Ascending aorta (tissue), 2 donors: Measurements from ENCODE around the gene SH3PXD2A. TPM values are rescaled to one million over a fixed set of nuclear protein-coding genes. Genes with fewer than 3 reads are reported as not detected.

Experiments
- DNase-seq, 2 donors: peaks; one replicate each; pipeline ENCODE4 v3.0.0-alpha.2; 2019; ENCODE audit warnings: low spot score in 2 of 2
- H3K27ac ChIP-seq, 2 donors: fragments of 200-600 bp; sonication (generic); one replicate each; pipeline ENCODE4 v1.5.1; 2016 to 2017; ENCODE audit warnings: mild to moderate bottlenecking in 1 of 2
- H3K27me3 ChIP-seq: fragments of 200-600 bp; sonication (generic); one replicate; pipeline ENCODE4 v1.5.1; 2017
- H3K36me3 ChIP-seq, 2 donors: fragments of 200-600 bp; sonication (generic); one replicate each; pipeline ENCODE4 v1.5.1; 2016
- H3K4me1 ChIP-seq, 2 donors: fragments of 200-600 bp; sonication (generic); one replicate each; pipeline ENCODE4 v1.5.1; 2016 to 2017; ENCODE audit warnings: mild to moderate bottlenecking in 1 of 2
- H3K4me3 ChIP-seq, 2 donors: fragments of 200-600 bp; sonication (generic); one replicate each; pipeline ENCODE4 v1.5.1; 2016 to 2017; ENCODE audit warnings: mild to moderate bottlenecking in 1 of 2
- H3K9me3 ChIP-seq, 2 donors: fragments of 200-600 bp; sonication (generic); one replicate each; pipeline ENCODE4 v1.5.1; 2016
- intact Hi-C: fragments of 100-400 bp; cut with DNase I; formaldehyde crosslinking; loops from one replicate; pipeline ENCODE4 v1.15.1; 2023
- total RNA-seq: library from RNA; depleted of rRNA; stranded (reverse); fragments of >200 nt; gene quantifications from one replicate; pipeline ENCODE4 v1.1.0, GENCODE V29; 2016
- TF ChIP-seq, protein P1 (sequence below), 3 experiments: fragments of 200-600 bp in 2 of 3; fragments of 450-650 bp in 1 of 3; sonication (generic) in 2 of 3; IDR thresholded peaks; one replicate each; pipeline ENCODE4 v1.5.1; 2016 to 2019; ENCODE audit warnings: antibody characterized with exemption in 3 of 3, mild to moderate bottlenecking in 1 of 3, moderate library complexity in 1 of 3

SH3PXD2A gene
- total RNA-seq, 1 donor from 2014 or later: 50.0 TPM

DNA sequence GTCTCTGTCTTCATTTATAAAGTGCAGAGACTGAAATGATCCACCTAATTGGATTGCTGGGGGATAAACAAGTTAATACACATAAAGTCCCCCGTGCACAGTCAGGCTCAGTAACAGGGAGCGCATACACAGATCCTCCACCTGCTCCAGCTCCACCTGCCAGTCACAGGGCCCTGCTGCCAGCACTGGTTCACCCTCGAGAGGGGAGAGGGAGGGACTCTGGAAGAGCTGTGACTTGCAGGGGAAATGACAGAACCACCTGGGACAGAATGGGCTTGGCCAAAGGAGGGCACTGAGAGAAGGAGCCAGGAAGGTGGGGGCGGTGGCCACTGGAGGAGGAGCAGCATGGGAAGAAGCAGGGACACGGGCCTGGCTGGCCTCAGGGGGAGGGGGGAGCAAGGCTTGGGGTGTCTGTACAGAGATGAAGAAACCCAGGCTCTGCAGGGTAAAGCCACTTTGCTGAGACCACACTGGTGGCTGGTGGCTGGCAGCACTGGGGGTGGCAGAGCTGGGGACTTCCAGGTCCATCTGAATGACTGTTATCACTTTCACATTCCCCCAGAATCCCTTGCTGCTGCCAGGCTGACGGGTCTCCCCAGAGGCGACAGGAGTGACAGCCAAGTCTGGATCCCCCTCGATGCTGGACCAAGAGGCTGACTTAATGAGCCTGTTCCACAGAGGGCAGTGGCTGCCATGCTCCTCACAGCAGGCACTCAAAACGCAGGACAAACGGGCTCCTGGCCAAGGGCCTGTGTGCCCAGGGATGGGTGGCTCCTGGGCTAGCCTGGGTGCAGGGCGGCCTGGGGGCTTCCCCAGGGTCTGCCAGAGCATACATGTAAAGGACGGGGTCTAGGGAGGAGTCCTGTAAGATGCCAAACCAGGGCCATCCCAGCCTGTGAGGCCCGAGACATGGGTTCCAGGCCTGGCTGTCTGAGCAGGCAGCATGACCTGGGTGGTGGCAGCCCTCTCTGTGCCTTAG, 151.1 kb downstream of the SH3PXD2A start:
- Histone ChIP-seq H3K9me3 (no peaks in the 10 kb centered on the region), H3K4me1 (no peaks in the 10 kb centered on the region), H3K36me3 (no peaks in the 10 kb centered on the region), H3K27ac (no peak overlapping the region), H3K4me3 (no peak overlapping the region), H3K27me3 (no peaks in the 10 kb centered on the region)
- TF ChIP-seq, protein P1, sequence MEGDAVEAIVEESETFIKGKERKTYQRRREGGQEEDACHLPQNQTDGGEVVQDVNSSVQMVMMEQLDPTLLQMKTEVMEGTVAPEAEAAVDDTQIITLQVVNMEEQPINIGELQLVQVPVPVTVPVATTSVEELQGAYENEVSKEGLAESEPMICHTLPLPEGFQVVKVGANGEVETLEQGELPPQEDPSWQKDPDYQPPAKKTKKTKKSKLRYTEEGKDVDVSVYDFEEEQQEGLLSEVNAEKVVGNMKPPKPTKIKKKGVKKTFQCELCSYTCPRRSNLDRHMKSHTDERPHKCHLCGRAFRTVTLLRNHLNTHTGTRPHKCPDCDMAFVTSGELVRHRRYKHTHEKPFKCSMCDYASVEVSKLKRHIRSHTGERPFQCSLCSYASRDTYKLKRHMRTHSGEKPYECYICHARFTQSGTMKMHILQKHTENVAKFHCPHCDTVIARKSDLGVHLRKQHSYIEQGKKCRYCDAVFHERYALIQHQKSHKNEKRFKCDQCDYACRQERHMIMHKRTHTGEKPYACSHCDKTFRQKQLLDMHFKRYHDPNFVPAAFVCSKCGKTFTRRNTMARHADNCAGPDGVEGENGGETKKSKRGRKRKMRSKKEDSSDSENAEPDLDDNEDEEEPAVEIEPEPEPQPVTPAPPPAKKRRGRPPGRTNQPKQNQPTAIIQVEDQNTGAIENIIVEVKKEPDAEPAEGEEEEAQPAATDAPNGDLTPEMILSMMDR (IDR thresholded peaks at IDR 0.05): no peak
- intact Hi-C loops: no loop called here
- no peak for DNase-seq

DNA sequence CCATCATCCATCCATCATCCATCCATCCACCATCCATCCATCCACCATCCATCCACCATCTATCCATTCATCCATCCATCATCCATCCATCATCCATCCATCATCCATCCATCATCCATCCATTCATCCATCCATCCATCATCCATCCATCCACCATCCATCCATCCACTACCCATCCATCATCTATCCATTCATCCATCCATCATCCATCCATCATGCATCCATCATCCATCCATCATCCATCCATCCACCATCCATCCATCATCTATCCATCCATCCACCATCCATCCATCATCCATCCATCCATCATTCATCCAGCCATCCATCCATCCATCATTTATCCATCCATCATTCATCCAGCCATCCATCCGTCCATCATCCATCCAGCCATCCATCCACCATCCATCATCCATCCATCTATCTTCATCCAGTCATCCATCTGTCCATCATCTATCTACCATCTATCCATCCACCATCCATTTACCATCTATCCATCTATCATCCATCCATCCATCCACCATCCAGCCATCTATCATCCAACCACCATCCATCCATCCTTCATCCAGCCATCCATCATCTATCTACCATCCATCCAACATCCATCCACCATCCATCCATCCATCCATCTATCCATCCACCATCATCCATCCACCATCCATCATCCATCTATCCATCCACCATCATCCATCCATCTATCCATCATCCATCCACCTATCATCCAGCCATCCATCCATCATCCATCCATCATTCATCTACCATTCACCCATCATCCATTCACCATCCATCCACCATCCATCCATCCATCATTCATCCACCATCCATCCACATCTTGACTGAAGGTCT, 153.8 kb downstream of the SH3PXD2A start:
- no peak overlapping the region for H3K4me3 ChIP-seq
- intact Hi-C loops: no loop called here
- TF ChIP-seq, protein P1 (IDR thresholded peaks at IDR 0.05): no peak
- no peak for DNase-seq
- H3K4me1 ChIP-seq: peaks cover 0 to 11% of the 10 kb centered on the region in 2 donors
- H3K9me3 ChIP-seq: no peaks in the 10 kb centered on the region
- H3K27me3 ChIP-seq: no peaks in the 10 kb centered on the region
- no peaks in the 10 kb centered on the region for H3K36me3 ChIP-seq
- no peak overlapping the region for H3K27ac ChIP-seq

DNA sequence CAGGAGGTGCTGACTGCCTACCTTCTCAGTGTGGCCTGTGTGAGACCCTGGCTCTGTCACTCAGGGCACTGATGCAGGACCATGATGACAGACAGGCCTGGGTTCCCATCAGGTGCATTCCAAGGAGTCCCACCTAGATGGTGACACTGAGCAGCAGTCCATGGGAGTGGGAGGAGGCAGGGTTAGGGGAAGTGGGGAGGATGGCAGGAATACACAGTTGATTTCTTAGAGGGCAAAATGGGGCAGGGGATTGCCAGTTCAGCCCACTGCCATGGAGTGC, 155.0 kb downstream of the SH3PXD2A start:
- intact Hi-C loops: no loop called here
- H3K4me1 ChIP-seq: peaks cover 3 to 24% of the 10 kb centered on the region in 2 donors
- no peak overlapping the region for H3K4me3 ChIP-seq
- no peak for DNase-seq
- H3K9me3 ChIP-seq: no peaks in the 10 kb centered on the region
- TF ChIP-seq, protein P1 (IDR thresholded peaks at IDR 0.05): no peak
- H3K27ac ChIP-seq: no peak overlapping the region
- H3K27me3 ChIP-seq: no peaks in the 10 kb centered on the region
- H3K36me3 ChIP-seq: no peaks in the 10 kb centered on the region

DNA sequence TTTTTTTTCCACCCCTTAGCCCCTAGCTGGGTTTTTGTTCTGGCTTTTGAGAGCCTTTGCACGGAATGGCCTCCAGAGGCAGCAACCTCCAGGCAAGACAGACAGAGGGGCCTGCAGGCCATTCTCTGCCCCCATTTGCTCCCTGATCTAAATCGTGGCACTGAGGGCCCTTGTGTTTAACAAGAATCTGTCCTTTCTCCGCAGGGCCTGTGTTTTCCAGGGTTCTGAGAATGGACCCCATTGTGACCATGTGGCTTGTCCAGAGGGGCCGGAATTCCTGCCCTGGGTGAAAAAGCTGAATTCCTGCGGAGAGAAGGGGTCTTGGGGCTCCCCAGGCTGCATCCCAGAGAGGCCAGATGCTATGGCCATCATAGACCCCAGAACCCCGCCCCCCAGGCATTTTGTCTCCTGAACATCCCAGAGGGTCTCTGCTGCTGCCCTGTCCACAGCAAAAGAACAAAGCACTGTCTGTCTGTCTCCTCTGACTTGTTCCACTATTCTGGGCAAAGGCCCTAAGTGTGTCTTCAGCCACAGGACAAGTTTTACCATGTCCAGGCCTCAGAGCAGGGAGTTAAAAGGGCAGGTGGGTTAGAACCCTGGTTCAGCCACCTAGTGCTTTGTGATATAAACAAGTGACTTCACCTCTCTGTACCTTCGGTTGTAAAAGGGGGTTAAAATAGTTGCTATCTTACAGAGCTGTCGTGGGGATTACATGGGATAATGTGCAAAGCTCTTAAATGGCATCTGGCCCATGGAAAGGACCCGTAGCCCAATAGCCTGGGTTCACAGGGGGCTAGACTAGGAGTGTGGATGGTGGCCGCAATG, 155.6 kb downstream of the SH3PXD2A start:
- H3K4me3 ChIP-seq: no peak overlapping the region
- H3K27ac ChIP-seq: no peak overlapping the region
- H3K27me3 ChIP-seq: no peaks in the 10 kb centered on the region
- TF ChIP-seq, protein P1 (IDR thresholded peaks at IDR 0.05): no peak
- no peaks in the 10 kb centered on the region for H3K9me3 ChIP-seq
- H3K4me1 ChIP-seq: peaks cover 7 to 28% of the 10 kb centered on the region in 2 donors
- H3K36me3 ChIP-seq: no peaks in the 10 kb centered on the region
- intact Hi-C loops: loop anchor here (10.0 kb wide), 1 partner anchor 425 kb away; the partner anchor contains the start of gene SFR1
- DNase-seq: no peak

DNA sequence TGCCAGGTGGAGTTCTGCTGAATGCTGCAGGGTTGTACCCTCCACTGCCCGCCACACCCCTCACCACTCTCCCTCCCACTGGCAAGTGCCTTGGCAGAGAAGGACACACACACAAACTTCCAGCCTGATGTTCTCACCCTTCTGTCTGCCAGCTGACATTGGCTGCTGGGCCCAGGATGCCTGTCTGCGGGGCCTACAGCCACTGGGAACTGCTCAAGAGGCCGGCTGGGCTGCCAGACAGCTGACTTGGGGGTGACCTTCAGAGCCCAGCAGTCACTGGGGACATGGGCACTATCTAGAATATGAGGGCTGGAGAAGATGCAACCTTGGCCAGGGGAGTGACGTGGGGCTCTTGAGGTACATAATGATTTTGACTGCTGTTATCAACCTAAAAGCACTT, 157.1 kb downstream of the SH3PXD2A start:
- Histone ChIP-seq H3K9me3 (no peaks in the 10 kb centered on the region), H3K27me3 (no peaks in the 10 kb centered on the region), H3K4me1 (peaks cover 15 to 37% of the 10 kb centered on the region in 2 donors), H3K27ac (peak overlapping the region in 1 of 2 donors; percentile 72), H3K4me3 (no peak overlapping the region), H3K36me3 (no peaks in the 10 kb centered on the region)
- no peak for DNase-seq
- intact Hi-C loops: loop anchor here (10.0 kb wide), 1 partner anchor 427 kb away; the partner anchor contains the start of gene SFR1
- TF ChIP-seq, protein P1 (IDR thresholded peaks at IDR 0.05): no peak
